Duodenal mucosa (tissue), 2 donors: ENCODE measurements around the gene TPPP2.
A peak's percentile ranks its signal among the peaks of the same experiment; 100 is the strongest.
"Not testable (repeated sequence)": the region's sequence is repeated elsewhere in the genome, so short reads cannot be mapped to it uniquely, and the experiment has no call there.

ENCODE experiments used
- H3K27ac ChIP-seq: one replicate; pipeline ENCODE4 v1.7.0; 2013; ENCODE audit warnings: low read depth, low read length
- H3K27me3 ChIP-seq, 2 donors: one replicate each; pipeline ENCODE4 v1.7.0; 2013; ENCODE audit warnings: low read length in 2 of 2, control low read depth in 1 of 2; ENCODE audit not compliant: insufficient read depth in 2 of 2, control insufficient read depth in 1 of 2
- H3K36me3 ChIP-seq, 2 donors: one replicate each; pipeline ENCODE4 v1.7.0; 2013; ENCODE audit warnings: low read length in 2 of 2, control low read depth in 1 of 2; ENCODE audit not compliant: insufficient read depth in 2 of 2, control insufficient read depth in 1 of 2
- H3K4me1 ChIP-seq, 2 donors: one replicate each; pipeline ENCODE4 v1.7.0; 2013; ENCODE audit warnings: low read length in 2 of 2, control low read depth in 1 of 2; ENCODE audit not compliant: insufficient read depth in 2 of 2, control insufficient read depth in 1 of 2
- H3K4me3 ChIP-seq, 2 donors: one replicate each; pipeline ENCODE4 v1.7.0; 2013; ENCODE audit warnings: low read length in 2 of 2, low read depth in 1 of 2
- H3K9ac ChIP-seq, 2 donors: one replicate each; pipeline ENCODE4 v1.7.0; 2013; ENCODE audit warnings: low read length in 2 of 2, low read depth in 1 of 2
- H3K9me3 ChIP-seq, 2 donors: one replicate each; pipeline ENCODE4 v1.7.0; 2013; ENCODE audit warnings: low read length in 2 of 2, control low read depth in 1 of 2; ENCODE audit not compliant: control insufficient read depth in 1 of 2

TPPP2 gene

DNA sequence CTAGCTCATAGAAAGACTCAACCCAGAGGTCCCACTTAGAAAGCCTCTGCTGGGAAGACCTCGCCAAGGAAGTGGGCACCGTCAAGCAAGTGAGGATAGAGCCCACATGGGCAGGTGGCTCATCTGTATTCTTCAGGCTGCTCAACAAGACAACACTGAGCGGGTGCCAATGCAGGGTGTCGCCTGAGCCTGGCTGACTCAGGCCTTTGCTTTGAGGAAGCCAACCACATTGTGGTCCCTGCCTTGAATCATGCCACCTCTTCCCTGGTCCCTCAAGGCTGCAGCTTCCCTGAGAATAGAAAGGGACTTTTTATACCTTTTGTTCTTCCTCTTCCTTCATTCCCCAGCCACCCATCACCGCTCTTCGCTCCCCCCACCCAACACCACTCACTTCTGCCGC, 6.7 kb downstream of the TPPP2 start:
- Histone ChIP-seq H3K27me3 (no peaks in the 10 kb centered on the region), H3K36me3 (no peaks in the 10 kb centered on the region), H3K9ac (no peak overlapping the region), H3K4me1 (peaks cover 23 to 24% of the 10 kb centered on the region in 2 donors), H3K9me3 (no peaks in the 10 kb centered on the region), H3K27ac (no peak overlapping the region), H3K4me3 (no peak overlapping the region)

DNA sequence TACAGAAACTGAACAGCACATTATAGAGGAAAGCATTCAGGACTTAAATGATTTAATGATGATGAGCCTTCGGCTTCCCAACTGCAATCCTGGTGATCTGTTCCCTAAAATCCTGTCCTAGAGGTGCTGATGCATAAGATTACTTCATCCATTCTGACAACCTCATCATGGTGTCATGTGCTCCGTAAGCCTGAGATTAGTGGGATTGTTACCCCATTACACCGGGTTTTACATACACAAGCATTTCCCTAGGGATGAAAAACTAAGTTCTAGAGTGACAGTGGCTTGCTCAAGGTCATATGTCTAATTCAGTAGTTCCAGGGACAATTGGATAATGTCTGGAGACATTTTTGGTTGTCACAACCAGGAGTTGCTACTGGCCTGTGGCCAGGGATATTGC, 7.1 kb downstream of the TPPP2 start:
- no peaks in the 10 kb centered on the region for H3K27me3 ChIP-seq
- peaks cover 23 to 24% of the 10 kb centered on the region in 2 donors for H3K4me1 ChIP-seq
- H3K4me3 ChIP-seq, result no peak overlapping the region
- H3K9me3 ChIP-seq, result no peaks in the 10 kb centered on the region
- no peaks in the 10 kb centered on the region for H3K36me3 ChIP-seq
- no peak overlapping the region for H3K9ac ChIP-seq
- H3K27ac ChIP-seq, result no peak overlapping the region

DNA sequence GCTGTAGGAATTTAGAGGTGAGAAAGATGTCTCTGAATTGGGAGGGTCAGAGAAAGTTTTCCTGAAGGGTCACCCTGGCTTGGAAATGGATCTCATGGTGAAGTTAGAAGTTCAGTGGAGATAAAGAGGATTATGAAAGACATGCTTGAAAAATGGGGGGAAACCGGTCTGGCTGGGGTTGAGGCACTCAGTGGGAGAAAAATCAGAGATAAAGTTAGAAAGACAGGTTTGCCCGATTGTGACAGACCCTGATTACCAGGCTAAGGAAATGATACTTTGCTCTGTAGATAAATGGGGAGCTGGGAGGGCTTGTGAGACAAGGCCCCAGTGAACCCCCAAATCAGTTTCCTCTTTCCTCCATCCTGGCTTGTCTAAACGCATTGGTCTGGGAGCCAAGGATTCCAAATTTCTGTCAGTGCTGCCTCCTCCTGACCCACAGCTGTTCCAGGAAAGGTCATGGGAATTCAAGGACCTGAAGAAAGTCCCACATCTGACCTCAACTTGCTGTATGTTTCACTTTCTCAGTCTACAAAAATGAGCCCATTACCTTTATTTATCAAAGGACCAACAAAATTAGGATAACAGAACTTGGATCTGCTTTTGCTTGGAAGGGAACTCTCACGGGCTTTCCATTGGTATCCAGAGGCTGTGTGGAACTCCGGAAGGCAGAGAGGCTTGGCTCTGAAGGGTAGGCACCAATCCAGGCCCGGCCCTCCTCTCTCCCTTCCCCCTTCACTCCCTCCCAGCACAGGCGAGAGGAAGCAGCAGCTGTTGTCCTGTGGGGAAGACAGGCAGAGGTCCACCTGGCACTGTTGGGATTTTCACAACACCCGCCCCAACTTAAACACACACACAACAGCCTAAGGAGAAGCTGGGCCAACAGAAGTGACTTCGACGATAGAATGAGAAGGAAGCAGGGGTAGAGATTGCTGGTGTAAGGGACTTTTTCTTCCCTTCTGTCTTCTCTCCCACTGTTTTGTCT, 8.7 kb downstream of the TPPP2 start:
- no peaks in the 10 kb centered on the region for H3K36me3 ChIP-seq
- peak overlapping the region in 1 of 2 donors; percentile 1 for H3K9ac ChIP-seq
- no peak overlapping the region for H3K4me3 ChIP-seq
- H3K27me3 ChIP-seq, result no peaks in the 10 kb centered on the region
- no peaks in the 10 kb centered on the region for H3K9me3 ChIP-seq
- no peak overlapping the region for H3K27ac ChIP-seq
- H3K4me1 ChIP-seq, result peaks cover 31 to 33% of the 10 kb centered on the region in 2 donors

DNA sequence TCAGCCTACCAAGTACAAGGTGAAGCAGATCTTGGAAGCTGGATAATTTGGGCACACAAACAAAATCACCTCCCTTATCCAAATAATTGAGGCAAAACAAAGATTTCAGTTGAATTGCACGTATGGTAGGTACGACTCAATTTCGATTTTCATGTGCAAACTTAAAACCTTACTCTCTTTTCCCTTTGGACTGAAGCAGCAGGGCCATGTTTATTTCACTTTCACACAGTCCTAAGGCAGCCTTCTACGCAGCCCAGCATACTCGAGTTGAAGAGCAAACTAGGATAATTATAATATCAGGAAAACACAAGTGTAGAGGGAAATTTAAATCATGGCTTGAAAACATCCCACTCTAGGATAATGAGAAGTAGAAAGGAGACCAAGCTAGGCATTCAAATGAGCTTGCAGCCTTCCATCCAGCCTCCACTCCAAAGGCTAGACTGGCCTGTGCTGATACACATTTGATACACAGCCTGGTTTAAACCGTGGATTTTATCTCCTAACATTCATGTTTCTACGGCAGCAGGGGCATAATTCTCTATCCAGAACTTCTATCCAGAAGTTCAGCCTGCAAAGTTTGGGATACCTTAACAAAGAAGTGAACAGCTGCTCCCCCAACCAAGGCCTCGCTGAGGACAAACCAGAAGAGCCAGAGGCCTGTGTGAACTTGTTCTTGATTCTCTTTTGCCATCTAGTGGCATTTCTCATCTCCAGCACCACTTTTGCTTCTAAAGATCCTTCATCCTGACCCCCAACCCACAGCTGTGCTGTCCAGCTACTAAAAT, 9.8 kb downstream of the TPPP2 start:
- H3K4me3 ChIP-seq, result no peak overlapping the region
- no peaks in the 10 kb centered on the region for H3K27me3 ChIP-seq
- no peaks in the 10 kb centered on the region for H3K36me3 ChIP-seq
- H3K4me1 ChIP-seq, result peaks cover 33 to 38% of the 10 kb centered on the region in 2 donors
- H3K9me3 ChIP-seq, result no peaks in the 10 kb centered on the region
- H3K9ac ChIP-seq, result peak overlapping the region; percentile 1 to 19
- H3K27ac ChIP-seq, result no peak overlapping the region

DNA sequence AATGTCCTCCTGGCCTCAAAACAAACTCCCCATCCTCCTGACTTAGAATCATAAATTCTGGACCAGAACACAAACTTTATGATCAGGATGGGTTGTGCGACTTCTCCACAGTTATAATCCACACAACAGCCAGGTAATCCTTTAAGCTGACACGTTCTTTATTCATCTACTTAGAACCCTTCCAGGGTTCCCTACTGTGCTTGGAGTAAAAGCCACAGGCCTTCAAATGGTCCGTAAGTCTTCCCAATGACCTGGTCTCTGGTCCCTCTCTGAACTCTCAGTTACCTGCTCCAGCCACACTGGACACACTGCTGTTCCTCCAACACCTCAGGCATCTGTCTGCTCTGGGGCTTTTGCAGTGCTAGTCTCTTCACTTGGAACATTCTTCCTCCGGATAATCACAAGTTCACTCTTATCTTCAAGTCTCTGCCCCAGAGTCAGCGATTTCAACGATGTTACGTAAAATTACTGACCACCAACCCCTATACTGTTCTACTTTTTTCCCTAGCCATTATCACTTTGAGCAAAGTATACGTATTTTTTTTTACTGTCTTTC, 10.4 kb downstream of the TPPP2 start:
- Histone ChIP-seq H3K9ac (no peak overlapping the region), H3K27ac (no peak overlapping the region), H3K27me3 (no peaks in the 10 kb centered on the region), H3K36me3 (no peaks in the 10 kb centered on the region), H3K9me3 (no peaks in the 10 kb centered on the region), H3K4me1 (peaks cover 33 to 38% of the 10 kb centered on the region in 2 donors), H3K4me3 (no peak overlapping the region)

DNA sequence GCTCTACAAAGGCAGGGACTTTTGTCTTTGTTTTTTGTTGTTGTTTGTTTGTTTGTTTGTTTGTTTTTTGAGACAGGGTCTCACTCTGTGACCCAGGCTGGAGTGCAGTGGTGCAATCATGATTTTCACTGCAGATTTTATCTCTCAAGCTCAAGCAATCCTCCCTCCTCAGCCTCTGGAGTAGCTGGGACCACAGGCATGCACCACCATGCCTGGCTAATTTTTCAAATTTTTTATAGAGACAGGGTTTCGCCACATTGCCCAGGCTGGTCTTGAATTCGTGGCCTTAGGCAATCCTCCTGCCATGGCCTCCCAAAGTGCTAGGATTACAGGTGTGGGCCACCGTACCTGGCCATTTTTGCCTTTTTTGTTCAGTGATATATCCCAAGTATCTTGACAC, 10.9 kb downstream of the TPPP2 start:
- H3K27me3 ChIP-seq, H3K9me3 ChIP-seq, H3K36me3 ChIP-seq, H3K27ac ChIP-seq, H3K4me3 ChIP-seq, H3K9ac ChIP-seq: not testable (repeated sequence)
- peaks cover 33 to 38% of the 10 kb centered on the region in 2 donors for H3K4me1 ChIP-seq

DNA sequence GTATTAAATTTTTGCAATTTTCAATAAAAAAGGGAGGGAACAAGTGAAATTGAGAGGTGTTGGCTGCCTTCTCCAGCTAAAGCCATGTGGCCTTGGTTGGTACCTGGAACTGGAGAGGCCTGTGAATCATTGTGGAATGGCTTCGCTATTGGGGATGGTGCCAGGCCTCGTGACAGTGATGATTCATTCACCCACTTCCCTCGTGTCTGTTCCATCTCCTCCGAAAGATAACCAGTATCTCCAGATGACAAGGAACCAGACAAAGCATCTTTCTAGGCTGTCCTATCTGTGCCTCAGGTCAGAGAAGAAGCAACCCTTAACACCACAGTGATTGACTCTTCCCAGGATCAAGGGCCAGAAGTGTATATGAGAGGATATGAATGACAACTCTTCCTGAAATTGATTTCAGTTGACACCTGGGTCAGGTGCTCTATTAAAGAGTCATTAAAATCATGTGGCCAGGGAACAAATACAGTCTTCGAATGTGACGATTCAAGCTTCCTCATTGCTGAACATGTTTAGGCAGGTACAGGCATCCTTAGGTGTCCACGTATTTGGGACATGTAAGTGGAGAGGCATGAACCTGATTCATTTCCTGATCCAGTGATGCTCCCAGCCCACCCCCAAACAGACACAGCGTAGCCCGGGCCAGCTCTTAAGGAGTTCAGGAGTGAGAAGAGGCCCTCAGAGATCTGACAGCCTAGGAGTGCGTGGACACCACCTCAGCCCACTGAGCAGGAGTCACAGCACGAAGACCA, 11.8 kb downstream of the TPPP2 start, which contains the start of gene RNASE7:
RNASE7 (plus strand) TSS at position 687 of the 758 bp plus-strand sequence. CDS start 631 bp downstream, outside the sequence.
- Histone ChIP-seq H3K4me3 (no peak within 1 kb of the TSS), H3K9ac (no peak within 1 kb of the TSS), H3K36me3 (no peaks in the 10 kb centered on the region), H3K9me3 (no peaks in the 10 kb centered on the region), H3K27me3 (no peaks in the 10 kb centered on the region), H3K27ac (no peak within 1 kb of the TSS), H3K4me1 (peaks cover 33 to 38% of the 10 kb centered on the region in 2 donors)

DNA sequence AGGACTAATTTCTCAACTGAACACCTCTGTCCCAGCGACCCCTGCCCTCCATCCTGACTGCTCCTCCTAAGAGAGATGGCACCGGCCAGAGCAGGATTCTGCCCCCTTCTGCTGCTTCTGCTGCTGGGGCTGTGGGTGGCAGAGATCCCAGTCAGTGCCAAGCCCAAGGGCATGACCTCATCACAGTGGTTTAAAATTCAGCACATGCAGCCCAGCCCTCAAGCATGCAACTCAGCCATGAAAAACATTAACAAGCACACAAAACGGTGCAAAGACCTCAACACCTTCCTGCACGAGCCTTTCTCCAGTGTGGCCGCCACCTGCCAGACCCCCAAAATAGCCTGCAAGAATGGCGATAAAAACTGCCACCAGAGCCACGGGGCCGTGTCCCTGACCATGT, 12.9 kb downstream of the TPPP2 start:
- Histone ChIP-seq H3K27ac (no peak overlapping the region), H3K36me3 (no peaks in the 10 kb centered on the region), H3K9me3 (no peaks in the 10 kb centered on the region), H3K4me3 (no peak overlapping the region), H3K9ac (no peak overlapping the region), H3K27me3 (no peaks in the 10 kb centered on the region), H3K4me1 (peaks cover 31 to 35% of the 10 kb centered on the region in 2 donors)

DNA sequence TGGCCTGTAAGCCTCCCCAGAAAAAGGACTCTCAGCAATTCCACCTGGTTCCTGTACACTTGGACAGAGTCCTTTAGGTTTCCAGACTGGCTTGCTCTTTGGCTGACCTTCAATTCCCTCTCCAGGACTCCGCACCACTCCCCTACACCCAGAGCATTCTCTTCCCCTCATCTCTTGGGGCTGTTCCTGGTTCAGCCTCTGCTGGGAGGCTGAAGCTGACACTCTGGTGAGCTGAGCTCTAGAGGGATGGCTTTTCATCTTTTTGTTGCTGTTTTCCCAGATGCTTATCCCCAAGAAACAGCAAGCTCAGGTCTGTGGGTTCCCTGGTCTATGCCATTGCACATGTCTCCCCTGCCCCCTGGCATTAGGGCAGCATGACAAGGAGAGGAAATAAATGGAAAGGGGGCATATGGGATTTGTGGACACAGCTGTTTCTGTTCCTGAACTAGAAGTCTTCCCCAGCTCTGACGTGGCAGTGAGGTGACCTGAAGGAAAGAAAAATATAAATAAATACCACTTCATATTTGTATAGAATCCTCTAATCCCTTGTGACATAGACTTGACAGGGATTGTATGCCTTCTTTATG, 13.5 kb downstream of the TPPP2 start:
- H3K4me1 ChIP-seq, result peaks cover 26 to 30% of the 10 kb centered on the region in 2 donors
- no peak overlapping the region for H3K27ac ChIP-seq
- no peaks in the 10 kb centered on the region for H3K27me3 ChIP-seq
- H3K36me3 ChIP-seq, result no peaks in the 10 kb centered on the region
- H3K9me3 ChIP-seq, result no peaks in the 10 kb centered on the region
- no peak overlapping the region for H3K4me3 ChIP-seq
- H3K9ac ChIP-seq, result no peak overlapping the region
